ENCODE results near the gene MAB21L2.
"Not testable (repeated sequence)": the region's sequence is repeated elsewhere in the genome, so short reads cannot be mapped to it uniquely, and the experiment has no call there.

MAB21L2 gene

DNA sequence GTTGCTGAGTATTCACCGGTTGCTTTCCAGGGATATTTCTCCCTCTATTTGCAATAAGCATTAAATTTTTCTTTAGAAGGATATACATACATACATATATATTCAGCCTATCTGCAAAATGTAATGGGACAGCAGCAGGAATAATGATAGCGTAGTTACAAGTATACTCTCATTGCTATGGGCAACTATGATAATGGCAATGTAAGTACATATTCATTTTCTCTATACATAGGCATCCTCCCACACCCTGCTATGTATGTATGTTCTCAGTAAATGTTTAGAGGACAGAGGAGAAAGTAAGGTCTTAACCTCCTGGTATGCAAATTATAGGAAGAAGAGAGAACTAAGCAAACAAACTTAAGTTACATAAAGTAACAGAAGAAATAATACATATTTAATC is 19.7 kb upstream of the MAB21L2 start:
- Mint-ChIP-seq H3K9me3 (peaks cover 8% of the 10 kb centered on the region), H3K36me3 (ENCODE audit: low read depth) (peaks cover 23% of the 10 kb centered on the region), H3K27ac (no peak overlapping the region), H3K4me1 (no peaks in the 10 kb centered on the region), H3K4me3 (no peak overlapping the region), H3K27me3 (ENCODE audit: low read depth) (no peaks in the 10 kb centered on the region)
- TF ChIP-seq, protein P1, sequence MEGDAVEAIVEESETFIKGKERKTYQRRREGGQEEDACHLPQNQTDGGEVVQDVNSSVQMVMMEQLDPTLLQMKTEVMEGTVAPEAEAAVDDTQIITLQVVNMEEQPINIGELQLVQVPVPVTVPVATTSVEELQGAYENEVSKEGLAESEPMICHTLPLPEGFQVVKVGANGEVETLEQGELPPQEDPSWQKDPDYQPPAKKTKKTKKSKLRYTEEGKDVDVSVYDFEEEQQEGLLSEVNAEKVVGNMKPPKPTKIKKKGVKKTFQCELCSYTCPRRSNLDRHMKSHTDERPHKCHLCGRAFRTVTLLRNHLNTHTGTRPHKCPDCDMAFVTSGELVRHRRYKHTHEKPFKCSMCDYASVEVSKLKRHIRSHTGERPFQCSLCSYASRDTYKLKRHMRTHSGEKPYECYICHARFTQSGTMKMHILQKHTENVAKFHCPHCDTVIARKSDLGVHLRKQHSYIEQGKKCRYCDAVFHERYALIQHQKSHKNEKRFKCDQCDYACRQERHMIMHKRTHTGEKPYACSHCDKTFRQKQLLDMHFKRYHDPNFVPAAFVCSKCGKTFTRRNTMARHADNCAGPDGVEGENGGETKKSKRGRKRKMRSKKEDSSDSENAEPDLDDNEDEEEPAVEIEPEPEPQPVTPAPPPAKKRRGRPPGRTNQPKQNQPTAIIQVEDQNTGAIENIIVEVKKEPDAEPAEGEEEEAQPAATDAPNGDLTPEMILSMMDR (IDR thresholded peaks at IDR 0.05; ENCODE audit: unreplicated experiment in 3 of 3): no peak

DNA sequence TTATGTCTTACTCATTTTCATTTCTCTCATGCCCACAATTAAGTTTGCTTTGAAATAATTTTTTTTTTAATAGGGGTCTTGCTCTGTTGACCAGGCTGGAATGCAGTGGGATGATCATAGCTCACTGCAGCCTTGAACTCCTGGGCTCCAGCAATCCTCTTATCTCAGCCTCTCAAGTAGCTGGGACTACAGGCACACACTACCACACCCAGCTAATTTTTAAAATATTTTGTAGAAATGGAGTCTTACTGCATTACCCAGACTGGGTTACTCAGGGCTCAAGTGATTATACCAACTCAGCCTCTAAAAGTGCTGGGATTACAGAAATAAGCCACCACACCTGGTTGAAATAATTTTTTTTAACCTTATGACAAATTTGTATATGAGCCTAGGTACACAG is 19.2 kb upstream of the MAB21L2 start:
- H3K36me3 Mint-ChIP-seq (ENCODE audit: low read depth): peaks cover 23% of the 10 kb centered on the region
- TF ChIP-seq, protein P1 (IDR thresholded peaks at IDR 0.05; ENCODE audit: unreplicated experiment in 3 of 3): no peak
- no peak overlapping the region for H3K27ac Mint-ChIP-seq
- peaks cover 8% of the 10 kb centered on the region for H3K9me3 Mint-ChIP-seq
- H3K4me1 Mint-ChIP-seq: no peaks in the 10 kb centered on the region
- H3K4me3 Mint-ChIP-seq: no peak overlapping the region
- H3K27me3 Mint-ChIP-seq (ENCODE audit: low read depth): no peaks in the 10 kb centered on the region

DNA sequence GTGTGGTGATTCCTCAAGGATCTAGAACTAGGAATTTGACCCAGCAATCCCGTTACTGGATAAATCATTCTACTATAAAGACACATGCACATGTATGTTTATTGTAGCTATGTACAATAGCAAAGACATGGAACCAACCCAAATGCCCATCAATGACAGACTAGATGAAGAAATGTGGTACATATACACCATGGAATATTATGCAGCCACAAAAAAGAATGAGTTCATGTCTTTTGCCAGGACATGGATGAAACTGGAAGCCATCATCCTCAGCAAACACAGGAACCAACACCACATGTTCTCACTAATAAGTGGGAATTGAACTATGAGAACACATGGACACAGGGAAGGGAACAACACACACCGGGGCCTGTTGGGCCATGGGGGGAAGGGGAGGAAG is 17.0 kb upstream of the MAB21L2 start:
- not testable (repeated sequence) for H3K27ac Mint-ChIP-seq; H3K9me3 Mint-ChIP-seq; H3K27me3 Mint-ChIP-seq (ENCODE audit: low read depth); H3K4me1 Mint-ChIP-seq; H3K4me3 Mint-ChIP-seq
- H3K36me3 Mint-ChIP-seq (ENCODE audit: low read depth): peaks cover 23% of the 10 kb centered on the region

DNA sequence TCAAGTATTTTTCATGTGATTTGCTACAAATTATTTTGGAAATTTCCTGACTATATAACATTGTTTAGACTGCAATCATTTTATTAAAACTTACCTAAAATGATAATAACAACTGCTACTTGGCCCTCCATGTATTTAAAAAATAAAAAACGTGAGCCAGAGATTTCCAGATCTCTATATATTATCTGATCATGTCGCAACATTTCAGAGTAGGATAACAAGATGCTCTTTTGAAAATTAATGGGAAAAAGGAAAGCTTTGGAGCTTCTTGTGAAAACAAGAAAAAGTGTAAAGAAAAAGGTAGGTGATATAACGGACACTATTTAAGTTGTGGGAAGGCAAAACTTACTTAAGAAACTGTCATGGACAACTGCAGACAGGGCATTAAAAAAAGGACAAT is 14.9 kb upstream of the MAB21L2 start:
- no peak overlapping the region for H3K4me3 Mint-ChIP-seq
- peaks cover 23% of the 10 kb centered on the region for H3K36me3 Mint-ChIP-seq (ENCODE audit: low read depth)

DNA sequence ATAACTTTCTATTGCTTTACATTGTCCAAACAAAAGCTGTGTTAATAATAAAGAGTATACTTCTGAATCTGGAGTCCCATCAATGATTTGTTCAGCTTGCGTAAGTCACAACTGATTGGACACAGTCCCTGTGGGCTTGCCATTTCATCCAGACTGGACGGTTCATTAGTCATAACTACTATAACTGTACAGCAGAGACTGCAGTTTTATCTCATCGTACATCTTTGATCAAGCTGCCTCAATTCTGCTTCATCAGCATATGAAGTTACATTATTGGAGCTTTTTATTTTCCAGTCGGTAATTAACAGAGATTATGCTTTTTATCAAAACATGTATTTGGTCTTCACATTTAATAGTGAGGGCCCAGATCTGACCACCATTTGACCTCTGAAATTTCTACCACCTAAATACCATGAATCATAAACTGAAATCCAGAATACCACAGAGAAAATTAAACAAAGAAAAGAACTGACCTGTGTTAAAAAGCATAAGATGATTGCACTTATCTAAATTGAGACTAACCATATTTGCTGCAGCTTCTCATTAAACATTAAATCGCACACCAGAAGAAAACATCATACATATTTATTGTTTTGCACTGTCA is 12.5 kb upstream of the MAB21L2 start:
- Mint-ChIP-seq H3K27ac (peak overlapping the region; percentile 1 to 39 (median 4)), H3K9me3 (peaks cover 2% of the 10 kb centered on the region), H3K36me3 (ENCODE audit: low read depth) (peaks cover 11% of the 10 kb centered on the region), H3K4me3 (no peak overlapping the region), H3K4me1 (peaks cover 5% of the 10 kb centered on the region), H3K27me3 (ENCODE audit: low read depth) (no peaks in the 10 kb centered on the region)
- TF ChIP-seq, protein P1 (IDR thresholded peaks at IDR 0.05; ENCODE audit: unreplicated experiment in 3 of 3): no peak

More for the DNA sequence above, 14.9 kb upstream of the MAB21L2 start:
- no peaks in the 10 kb centered on the region for H3K27me3 Mint-ChIP-seq (ENCODE audit: low read depth)
- TF ChIP-seq, protein P1 (IDR thresholded peaks at IDR 0.05; ENCODE audit: unreplicated experiment in 3 of 3): no peak
- peaks cover 8% of the 10 kb centered on the region for H3K9me3 Mint-ChIP-seq
- H3K4me1 Mint-ChIP-seq: peaks cover 5% of the 10 kb centered on the region
- no peak overlapping the region for H3K27ac Mint-ChIP-seq

DNA sequence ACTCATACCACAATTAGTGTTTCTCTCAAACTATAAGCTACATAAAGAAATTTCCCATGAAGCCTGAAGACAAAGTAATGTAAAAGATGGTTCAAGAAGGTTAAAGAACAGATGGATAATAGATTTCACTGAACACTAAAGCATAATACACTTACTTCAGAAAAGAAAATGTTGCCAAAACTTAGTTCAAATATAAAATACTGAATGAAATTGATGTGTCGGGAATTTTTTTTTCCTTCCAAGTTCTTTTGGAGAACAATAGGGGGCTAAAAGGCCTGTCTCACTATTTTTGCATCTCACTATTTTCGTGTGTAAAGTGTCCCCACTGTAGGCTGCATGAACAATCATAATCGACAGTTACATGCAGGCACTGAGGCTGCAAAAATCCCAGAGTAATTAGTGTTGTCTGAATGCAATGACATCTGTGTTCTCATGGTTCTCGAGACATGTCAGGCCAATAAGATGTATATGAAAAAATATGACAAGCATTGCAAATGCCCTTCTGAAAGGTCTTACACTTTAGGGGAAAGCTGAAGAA is 11.9 kb upstream of the MAB21L2 start:
- Mint-ChIP-seq H3K27ac (peak overlapping the region; percentile 1 to 39 (median 4)), H3K9me3 (peaks cover under 1% of the 10 kb centered on the region)
- TF ChIP-seq, protein P1 (IDR thresholded peaks at IDR 0.05; ENCODE audit: unreplicated experiment in 3 of 3): no peak

More for the DNA sequence above, 11.9 kb upstream of the MAB21L2 start:
- H3K36me3 Mint-ChIP-seq (ENCODE audit: low read depth): peaks cover 6% of the 10 kb centered on the region
- no peaks in the 10 kb centered on the region for H3K27me3 Mint-ChIP-seq (ENCODE audit: low read depth)
- H3K4me1 Mint-ChIP-seq: peaks cover 5% of the 10 kb centered on the region
- H3K4me3 Mint-ChIP-seq: no peak overlapping the region
